CD4-positive, alpha-beta T cell treated with Interleukin-6 at 100 ng/mL for 8 hours (primary cell): ENCODE results near the gene PSTPIP2.
"Not testable (repeated sequence)": the region's sequence is repeated elsewhere in the genome, so short reads cannot be mapped to it uniquely, and the experiment has no call there.

Source experiments
- DNase-seq: peaks from one replicate; pipeline ENCODE4 v3.0.0-alpha.2; 2020; ENCODE audit warnings: mixed read lengths, low spot score

Gene PSTPIP2, protein sequence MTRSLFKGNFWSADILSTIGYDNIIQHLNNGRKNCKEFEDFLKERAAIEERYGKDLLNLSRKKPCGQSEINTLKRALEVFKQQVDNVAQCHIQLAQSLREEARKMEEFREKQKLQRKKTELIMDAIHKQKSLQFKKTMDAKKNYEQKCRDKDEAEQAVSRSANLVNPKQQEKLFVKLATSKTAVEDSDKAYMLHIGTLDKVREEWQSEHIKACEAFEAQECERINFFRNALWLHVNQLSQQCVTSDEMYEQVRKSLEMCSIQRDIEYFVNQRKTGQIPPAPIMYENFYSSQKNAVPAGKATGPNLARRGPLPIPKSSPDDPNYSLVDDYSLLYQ

GRCh38 chr18:46071653-46072375 is at the start of gene PSTPIP2:
Gene PSTPIP2, minus strand, starts transcription at chr18:46072260. Its CDS starts 72 bp downstream, at chr18:46072188.
- DNase-seq = peak; percentile 59

DNA sequence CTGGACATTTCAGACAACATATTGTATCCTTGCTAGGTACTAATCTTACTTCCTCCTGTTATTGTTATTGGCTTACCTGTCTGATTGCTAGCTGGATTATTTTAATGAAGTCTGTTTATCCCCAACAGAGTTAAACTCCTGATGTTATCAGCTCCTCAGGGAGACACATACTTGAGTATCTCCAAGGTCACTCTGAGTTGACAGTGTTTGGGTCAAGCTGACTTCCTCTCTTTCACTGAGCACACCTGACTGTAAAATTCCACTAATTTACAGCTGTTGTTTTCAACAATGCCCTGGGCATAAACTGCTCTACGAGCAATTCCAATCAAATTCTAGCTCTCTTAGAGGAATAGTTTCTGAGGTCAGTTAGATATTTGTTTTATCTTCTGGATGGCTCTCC is 41.7 kb upstream of the PSTPIP2 start:
- DNase-seq = no peak

DNA sequence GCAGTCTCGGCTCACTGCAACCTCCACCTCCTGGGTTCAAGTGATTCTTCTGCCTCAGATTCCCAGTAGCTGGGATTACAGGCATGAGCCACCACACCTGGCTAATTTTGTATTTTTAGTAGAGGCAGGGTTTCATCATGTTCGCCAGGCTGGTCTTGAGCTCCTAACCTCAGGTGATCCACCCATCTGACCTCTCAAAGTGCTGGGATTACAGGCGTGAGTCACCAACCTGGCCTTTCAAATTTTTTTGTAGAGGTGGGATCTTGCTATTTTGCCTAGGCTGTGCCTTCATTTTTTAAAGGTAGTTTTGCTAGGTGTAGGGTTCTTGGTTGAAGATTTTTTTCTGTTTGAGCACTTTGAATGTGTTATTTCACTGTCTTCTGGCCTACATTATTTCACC is 38.3 kb upstream of the PSTPIP2 start:
- no peak for DNase-seq

- DNase-seq = no peak
Measured at GRCh38 chr18:46109386-46109785, 37.3 kb upstream of the PSTPIP2 start.

- peak; percentile 77 for DNase-seq
Measured at GRCh38 chr18:46104128-46104911, 32.3 kb upstream of the PSTPIP2 start, which contains the start of gene HAUS1. Gene HAUS1, plus strand, starts transcription at chr18:46104385. Its CDS starts 27 bp downstream, at chr18:46104412.

DNA sequence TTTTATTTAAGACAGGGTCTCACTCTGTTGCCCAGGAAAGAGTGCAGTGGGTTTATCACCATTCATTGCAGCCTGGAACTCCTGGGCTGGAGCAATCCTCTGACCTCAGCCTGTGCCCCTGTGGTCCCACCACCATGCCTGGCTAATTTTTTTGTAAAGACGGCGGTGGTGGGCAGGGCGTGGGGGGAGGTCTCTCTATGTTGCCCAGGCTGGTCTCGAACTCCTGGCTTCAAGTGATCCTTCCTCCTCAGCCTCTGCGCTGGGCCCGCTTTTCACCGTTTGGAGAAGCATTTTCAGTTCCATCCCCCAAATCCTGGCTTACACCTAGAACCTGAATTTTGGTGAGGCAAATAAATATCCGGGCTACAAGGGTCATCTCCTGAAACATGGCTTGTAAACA is 27.4 kb upstream of the PSTPIP2 start:
- DNase-seq = no peak

DNA sequence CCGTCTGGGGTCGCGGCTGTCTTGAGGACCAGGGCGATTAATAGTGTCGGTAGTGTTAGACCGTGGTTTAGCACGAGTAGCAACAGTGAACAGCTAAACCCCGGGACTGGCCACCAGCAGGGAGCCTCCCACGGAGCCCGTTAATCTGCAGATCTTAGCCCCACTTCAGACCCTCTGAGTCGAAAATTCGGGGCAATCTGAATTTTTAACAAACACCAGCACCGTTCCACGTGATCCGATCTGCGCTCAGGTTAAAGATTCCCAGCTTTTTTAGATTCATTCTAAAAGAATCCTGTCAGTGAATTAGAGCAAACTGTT is 26.5 kb upstream of the PSTPIP2 start:
- no peak for DNase-seq

- DNase-seq = peak; percentile 85
Measured at GRCh38 chr18:46097801-46098615, 25.9 kb upstream of the PSTPIP2 start, which contains the start of gene ATP5F1A. Gene ATP5F1A, minus strand, starts transcription at chr18:46098296. Its CDS starts 65 bp downstream, at chr18:46098231.

DNA sequence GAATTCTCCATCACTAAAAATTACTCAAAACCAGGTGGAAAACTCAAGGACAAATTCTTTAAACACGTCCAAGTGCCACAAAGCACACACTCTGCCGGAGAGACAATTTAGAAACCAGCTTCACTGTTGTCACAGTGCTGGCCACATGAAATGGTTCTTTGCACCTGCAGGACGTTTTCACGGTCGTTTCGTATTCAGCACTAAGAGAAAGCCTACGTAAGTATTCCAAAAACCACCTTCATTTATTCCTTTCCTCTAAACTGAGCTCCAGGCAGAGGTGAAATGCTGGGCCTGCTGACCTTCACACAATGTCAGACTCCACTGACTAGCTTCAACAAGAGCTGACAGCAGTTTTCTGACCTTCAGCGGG is 25.4 kb upstream of the PSTPIP2 start:
- DNase-seq = no peak

- DNase-seq = no peak
Measured at GRCh38 chr18:46096651-46097300, 24.7 kb upstream of the PSTPIP2 start.

- no peak for DNase-seq
Measured at GRCh38 chr18:46095532-46095931, 23.5 kb upstream of the PSTPIP2 start.

GRCh38 chr18:46088501-46088900 is 16.4 kb upstream of the PSTPIP2 start:
- not testable (repeated sequence) for DNase-seq

GRCh38 chr18:46084431-46084830 is 12.4 kb upstream of the PSTPIP2 start:
- DNase-seq = no peak

- no peak for DNase-seq
Measured at GRCh38 chr18:46080156-46080555, 8.1 kb upstream of the PSTPIP2 start.

DNA sequence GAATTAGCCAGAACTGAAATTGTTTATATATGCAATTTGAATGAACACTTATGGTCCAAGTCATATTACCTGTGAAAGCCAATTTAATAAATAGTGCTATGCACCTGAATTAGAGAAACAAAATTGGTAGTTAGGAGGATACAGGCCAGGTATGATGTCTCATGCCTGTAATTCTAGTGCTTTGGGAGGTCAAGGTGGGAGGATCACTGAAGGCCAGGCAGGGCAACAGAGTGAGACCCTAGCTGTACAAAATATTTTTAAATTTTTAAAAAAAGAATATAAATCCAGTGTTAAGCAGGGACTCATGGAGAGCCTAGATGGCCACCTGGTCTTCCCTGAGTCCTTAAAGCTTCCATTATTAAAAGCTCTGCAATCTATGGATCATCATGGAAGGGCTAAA is 7.3 kb upstream of the PSTPIP2 start:
- no peak for DNase-seq

GRCh38 chr18:46073474-46074331 is 1.6 kb upstream of the PSTPIP2 start:
- DNase-seq = peak; percentile 67

DNA sequence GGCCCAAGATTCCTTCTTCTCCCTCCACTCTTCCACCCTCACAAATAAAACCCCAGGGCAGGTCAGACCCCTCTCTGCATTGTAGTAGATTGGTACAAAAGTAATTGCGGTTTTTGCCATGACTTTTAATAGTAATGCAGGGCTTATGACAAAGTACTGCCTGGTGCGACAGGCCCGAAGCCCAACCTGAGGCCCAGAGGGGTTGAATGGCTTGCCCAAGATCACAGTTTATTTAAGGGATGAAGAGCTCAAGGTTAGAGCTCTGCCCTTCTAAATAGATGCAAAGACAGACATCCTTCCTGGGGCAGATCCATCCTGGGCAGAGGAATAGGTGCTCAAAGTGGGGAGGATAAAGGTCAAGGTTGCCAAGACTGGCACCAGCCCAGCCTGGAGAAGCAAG is 899 bp upstream of the PSTPIP2 start:
- DNase-seq = no peak

DNA sequence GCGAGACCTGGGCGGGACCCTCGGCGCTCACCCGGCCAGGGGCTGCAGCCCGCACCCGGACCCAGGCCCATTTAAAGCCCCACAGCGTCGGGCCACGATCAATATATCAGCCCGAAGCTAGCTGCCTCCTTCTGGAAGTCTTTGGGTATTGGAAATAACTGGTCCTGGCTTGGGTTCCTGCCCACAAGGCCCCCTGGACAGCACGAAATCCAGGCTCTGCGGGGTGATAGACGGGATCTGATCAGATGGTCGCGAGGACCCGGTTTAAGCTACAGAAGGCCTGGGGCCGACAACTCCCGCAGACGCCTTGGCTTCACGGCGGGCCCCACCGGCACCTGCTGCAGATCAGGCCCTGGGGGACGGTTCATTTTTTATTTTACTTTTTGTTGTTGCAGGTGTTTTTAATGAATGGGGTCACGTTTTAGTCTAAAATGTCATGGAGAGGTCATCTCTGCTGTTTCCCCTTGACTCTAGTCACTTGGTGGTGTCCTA is 362 bp upstream of the PSTPIP2 start:
- no peak for DNase-seq

DNA sequence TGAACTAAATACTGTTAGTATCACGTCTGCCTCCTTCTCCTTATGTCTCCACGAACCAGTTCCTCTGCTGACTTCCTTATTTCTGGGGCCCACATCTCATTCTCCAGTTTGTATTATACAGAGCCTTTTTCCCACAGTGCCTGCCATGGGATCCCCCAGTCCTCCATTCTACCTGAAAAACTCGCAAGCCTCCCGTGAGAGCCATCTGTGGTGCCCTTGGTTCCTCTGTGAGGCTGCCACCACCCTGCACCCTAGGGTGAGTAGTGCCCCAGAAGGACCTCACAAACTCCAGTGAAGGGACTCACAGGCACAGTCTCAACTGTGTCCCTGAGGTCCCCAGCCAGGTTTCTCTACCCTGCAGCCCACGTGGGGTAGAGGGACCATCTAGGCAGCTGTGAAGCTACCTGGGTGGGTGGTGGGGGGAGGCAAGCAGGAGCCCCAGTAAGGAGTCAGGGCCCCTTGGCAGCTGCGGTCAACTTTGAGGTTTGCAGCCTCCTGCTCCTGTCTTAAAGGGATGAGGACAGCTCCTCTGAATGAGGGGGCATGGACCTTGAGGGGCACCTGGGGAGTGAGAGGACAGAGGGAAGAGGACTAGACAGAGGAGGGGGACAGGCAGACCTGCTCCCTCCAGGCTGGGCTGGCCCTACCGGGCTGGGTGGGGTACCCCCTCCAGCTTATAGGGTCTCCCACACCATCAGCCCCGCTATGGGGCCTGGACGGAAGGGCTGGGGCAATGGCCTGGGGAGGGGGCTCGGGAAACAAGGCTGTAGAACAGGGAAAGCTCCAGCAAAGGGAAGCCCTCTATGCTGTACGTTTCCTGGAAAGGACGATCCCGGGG is 1.0 kb downstream of the PSTPIP2 start:
- no peak for DNase-seq
